Measurements from ENCODE around the gene ATG101.
A peak's percentile ranks its signal among the peaks of the same experiment; 100 is the strongest.

DNA sequence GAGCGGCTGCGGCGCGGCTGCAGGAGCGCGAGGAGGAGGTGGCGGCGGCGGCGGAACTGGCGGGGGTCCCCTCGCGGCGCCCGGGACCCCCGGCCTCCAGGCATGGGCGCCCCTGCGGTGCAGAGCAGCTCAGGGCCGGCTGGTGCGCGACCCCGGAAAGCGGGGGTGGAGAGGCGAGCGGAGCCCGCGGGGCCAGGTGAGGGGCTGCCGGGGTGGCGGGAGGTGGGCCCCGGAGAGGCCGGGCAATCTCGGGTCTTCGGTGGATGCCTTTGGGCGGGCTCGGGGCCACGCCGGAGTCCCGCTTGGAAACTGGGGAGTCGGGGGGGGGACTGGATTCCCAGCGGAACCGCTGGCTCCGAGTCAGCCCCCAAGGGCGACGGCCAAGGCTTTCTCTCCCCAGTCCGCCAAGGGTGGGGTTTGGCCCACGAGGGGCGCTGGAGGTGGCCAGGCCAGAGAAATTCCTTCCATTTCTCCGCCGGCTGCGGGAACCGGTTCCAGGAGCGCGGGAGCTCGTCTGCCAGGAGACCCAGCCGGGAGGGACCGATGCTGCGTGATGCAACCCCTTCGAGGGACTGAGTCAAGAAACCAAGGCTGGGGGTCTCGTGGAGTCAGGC, 32.4 kb upstream of the ATG101 start:
- peak; percentile 20 for TF ChIP-seq POLR2A (IDR thresholded peaks at IDR 0.05; ENCODE audit: low read depth)
- TF ChIP-seq, protein P1, sequence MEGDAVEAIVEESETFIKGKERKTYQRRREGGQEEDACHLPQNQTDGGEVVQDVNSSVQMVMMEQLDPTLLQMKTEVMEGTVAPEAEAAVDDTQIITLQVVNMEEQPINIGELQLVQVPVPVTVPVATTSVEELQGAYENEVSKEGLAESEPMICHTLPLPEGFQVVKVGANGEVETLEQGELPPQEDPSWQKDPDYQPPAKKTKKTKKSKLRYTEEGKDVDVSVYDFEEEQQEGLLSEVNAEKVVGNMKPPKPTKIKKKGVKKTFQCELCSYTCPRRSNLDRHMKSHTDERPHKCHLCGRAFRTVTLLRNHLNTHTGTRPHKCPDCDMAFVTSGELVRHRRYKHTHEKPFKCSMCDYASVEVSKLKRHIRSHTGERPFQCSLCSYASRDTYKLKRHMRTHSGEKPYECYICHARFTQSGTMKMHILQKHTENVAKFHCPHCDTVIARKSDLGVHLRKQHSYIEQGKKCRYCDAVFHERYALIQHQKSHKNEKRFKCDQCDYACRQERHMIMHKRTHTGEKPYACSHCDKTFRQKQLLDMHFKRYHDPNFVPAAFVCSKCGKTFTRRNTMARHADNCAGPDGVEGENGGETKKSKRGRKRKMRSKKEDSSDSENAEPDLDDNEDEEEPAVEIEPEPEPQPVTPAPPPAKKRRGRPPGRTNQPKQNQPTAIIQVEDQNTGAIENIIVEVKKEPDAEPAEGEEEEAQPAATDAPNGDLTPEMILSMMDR (IDR thresholded peaks at IDR 0.05): peak in 1 of 3 experiments; percentile 12

All from esophagus muscularis mucosa (tissue), 3 donors.